Epithelial cell of esophagus (primary cell): ENCODE measurements around the gene KRT6B.

Experiments
- DNase-seq: peaks from one replicate; pipeline ENCODE4 v3.0.0; 2010; ENCODE audit warnings: low read depth
- H3K4me3 ChIP-seq: 2 replicates; pipeline ENCODE4 v1.5.1; 2011; ENCODE audit warnings: mild to moderate bottlenecking, low read length, control low read depth
- TF ChIP-seq, protein P1 (sequence below): IDR thresholded peaks from 2 replicates; pipeline ENCODE4 v1.5.1; 2011; ENCODE audit warnings: low read depth, mild to moderate bottlenecking, low read length, control low read depth, inconsistent platforms; ENCODE audit not compliant: insufficient read depth; ENCODE audit errors: missing control alignments

The KRT6B gene

GRCh38 chr12:52436000-52436827 lies 15.7 kb downstream of the KRT6B start:
- no peak overlapping the region for H3K4me3 ChIP-seq
- DNase-seq: peak; percentile 96
- TF ChIP-seq, protein P1, sequence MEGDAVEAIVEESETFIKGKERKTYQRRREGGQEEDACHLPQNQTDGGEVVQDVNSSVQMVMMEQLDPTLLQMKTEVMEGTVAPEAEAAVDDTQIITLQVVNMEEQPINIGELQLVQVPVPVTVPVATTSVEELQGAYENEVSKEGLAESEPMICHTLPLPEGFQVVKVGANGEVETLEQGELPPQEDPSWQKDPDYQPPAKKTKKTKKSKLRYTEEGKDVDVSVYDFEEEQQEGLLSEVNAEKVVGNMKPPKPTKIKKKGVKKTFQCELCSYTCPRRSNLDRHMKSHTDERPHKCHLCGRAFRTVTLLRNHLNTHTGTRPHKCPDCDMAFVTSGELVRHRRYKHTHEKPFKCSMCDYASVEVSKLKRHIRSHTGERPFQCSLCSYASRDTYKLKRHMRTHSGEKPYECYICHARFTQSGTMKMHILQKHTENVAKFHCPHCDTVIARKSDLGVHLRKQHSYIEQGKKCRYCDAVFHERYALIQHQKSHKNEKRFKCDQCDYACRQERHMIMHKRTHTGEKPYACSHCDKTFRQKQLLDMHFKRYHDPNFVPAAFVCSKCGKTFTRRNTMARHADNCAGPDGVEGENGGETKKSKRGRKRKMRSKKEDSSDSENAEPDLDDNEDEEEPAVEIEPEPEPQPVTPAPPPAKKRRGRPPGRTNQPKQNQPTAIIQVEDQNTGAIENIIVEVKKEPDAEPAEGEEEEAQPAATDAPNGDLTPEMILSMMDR: no peak

GRCh38 chr12:52435659-52435999 lies 16.3 kb downstream of the KRT6B start:
- DNase-seq: no peak
- no peak overlapping the region for H3K4me3 ChIP-seq
- TF ChIP-seq, protein P1: peak; percentile 9

DNA sequence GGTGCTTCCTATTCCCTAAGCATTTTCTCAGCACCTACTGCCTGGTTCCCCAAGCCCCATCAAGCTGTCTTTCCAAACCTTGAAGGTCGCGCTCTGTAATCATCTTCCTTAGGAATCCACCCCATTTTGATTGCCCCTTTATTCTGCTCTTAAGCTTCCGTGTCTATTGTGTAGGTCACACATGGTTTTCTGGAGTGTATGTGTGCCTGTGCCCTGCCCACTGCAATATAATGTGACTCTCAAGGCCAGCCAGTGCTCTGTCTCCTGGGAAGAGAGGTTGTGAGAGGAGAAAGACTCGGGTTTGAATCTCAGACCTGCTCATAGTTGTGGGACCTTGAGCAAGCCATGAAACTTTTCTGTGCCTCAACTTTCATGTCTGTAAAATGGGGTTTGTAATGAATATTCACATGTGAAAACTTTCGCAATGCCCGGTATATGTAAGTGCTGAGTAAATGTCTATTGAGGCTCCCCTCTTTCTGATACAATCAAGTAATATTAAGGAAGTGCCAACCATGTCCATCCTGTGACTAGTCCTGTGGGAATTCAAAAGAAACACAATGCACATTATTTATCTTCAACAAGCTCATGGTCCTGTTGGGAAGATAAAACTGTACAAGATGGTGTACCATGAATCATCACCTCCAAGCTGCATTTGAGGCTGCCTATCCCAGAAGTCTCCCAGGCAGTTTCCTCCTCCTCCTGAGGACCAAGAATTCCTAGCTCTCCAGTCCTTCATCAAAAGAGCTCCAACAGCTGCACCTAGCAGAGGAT lies 17.0 kb downstream of the KRT6B start:
- DNase-seq: peak; percentile 88
- TF ChIP-seq, protein P1: no peak
- no peak overlapping the region for H3K4me3 ChIP-seq

- peak; percentile 94 for DNase-seq
- TF ChIP-seq, protein P1: no peak
- H3K4me3 ChIP-seq: no peak within 1 kb of the TSS
Observed at GRCh38 chr12:52434081-52434733, 17.7 kb downstream of the KRT6B start, which contains the start of gene KRT75. TSS of gene KRT75 (minus strand) at chr12:52434371. CDS start at chr12:52434304, 67 bp downstream.

DNA sequence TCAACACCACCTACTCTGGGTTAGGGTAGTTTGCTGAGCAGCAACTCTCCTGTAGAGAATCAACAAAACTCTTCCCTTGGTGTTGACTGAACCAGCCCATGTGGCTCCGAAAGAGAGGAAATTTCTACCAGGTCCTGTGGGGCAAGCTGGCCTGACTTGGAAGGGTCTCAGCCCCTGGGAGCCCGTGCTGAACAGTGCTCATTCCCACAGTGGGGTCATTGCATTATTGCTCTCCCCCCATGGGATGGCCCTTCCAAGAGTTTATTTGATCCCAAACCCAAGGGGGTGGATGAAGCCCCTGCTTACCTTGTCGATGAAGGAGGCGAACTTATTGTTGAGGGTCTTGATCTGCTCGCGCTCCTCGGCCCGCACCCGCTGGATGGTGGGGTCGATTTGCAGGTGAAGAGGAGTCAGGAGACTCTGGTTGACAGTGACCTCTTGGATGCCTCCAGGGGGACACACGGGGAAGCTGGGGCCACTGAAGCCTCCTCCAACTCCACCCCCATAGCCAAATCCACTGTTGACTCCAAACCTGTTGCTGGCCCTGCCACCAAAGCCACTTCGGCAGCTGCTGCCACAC lies 18.4 kb downstream of the KRT6B start:
- TF ChIP-seq, protein P1: no peak
- no peak overlapping the region for H3K4me3 ChIP-seq
- no peak for DNase-seq

DNA sequence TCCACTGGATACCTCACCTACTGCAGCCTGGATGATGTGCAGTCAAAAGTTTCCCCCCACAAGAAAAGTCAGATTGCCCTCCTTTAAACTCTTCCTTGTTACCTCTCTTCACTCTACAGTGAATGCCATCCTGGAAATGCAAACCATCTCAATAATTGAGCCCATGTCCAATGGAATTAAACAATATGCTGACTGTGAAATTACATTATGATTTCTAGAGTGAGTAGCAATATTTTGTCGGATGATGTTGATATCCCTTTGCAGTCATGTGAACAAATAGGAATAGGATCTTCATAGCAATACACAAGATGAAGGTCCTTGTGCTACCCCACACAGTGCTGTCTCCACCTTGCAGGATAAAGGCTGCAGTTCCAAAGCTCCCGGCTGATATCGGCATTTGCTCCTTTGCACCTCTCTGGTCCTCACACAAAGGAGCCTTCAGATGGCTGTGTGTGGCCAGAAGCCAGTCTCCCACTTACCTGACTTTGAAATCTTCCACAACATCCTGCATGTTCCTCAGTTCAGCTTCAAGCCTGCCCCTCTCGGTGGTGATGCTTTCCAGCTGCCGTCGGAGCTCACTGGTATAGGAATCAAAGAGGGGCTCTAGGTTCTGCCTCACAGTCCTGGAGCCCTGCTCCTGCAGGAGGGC lies 19.3 kb downstream of the KRT6B start:
- H3K4me3 ChIP-seq: no peak overlapping the region
- TF ChIP-seq, protein P1: no peak
- no peak for DNase-seq
